WTC11 (cell line): Measurements from ENCODE around the gene FZD7. TPM values are rescaled to one million over a fixed set of nuclear protein-coding genes. Genes with fewer than 3 reads are reported as not detected.

Experiments
- ATAC-seq: fragments of 200-7000 bp; cut with Tn5 transposase; 2 replicates; pipeline ENCODE4 v1.10.0; 2021; ENCODE audit warnings: mild to moderate bottlenecking, moderate library complexity
- CTCF ChIA-PET: fragments of 300-600 bp; sonication (Branson Sonifier 250); formaldehyde crosslinking; loops from one replicate; lab custom pipeline; 2021; ENCODE audit warnings: antibody characterized with exemption; lab: Charles Lee
- POLR2A ChIA-PET: fragments of 350-600 bp; sonication (Branson Sonifier 250); formaldehyde crosslinking; loops from one replicate; lab custom pipeline; 2021; ENCODE audit warnings: antibody characterized with exemption; lab: Charles Lee
- DNase-seq: peaks from one replicate; pipeline ENCODE4 v3.0.0; 2021; ENCODE audit warnings: low spot score
- H3K27ac Mint-ChIP-seq: 2 replicates; pipeline ENCODE4 v1.8.0; 2021; ENCODE audit warnings: mixed read lengths
- H3K27me3 Mint-ChIP-seq: 2 replicates; pipeline ENCODE4 v1.8.0; 2021; ENCODE audit warnings: low read depth, mild to moderate bottlenecking, moderate library complexity, mixed read lengths
- H3K36me3 Mint-ChIP-seq: 2 replicates; pipeline ENCODE4 v1.8.0; 2021; ENCODE audit warnings: mixed read lengths
- H3K4me1 Mint-ChIP-seq: 2 replicates; pipeline ENCODE4 v1.8.0; 2022; ENCODE audit warnings: mixed read lengths
- H3K4me3 Mint-ChIP-seq: 2 replicates; pipeline ENCODE4 v1.8.0; 2021; ENCODE audit warnings: mild to moderate bottlenecking, moderate library complexity, mixed read lengths
- H3K9me3 Mint-ChIP-seq: 2 replicates; pipeline ENCODE4 v1.8.0; 2021; ENCODE audit warnings: mixed read lengths
- AFF4 ChIP-seq: sonication (generic); formaldehyde crosslinking; IDR thresholded peaks from 2 replicates; pipeline ENCODE4 v1.8.1; 2023; ENCODE audit warnings: mild to moderate bottlenecking, missing genetic modification reagents, borderline replicate concordance
- CREB1 ChIP-seq: sonication (generic); formaldehyde crosslinking; IDR thresholded peaks from 2 replicates; pipeline ENCODE4 v1.8.0; 2023; ENCODE audit warnings: mild to moderate bottlenecking, missing genetic modification reagents
- FOXP1 ChIP-seq: sonication (generic); formaldehyde crosslinking; IDR thresholded peaks from 2 replicates; pipeline ENCODE4 v1.8.0; 2022; ENCODE audit warnings: missing genetic modification reagents, mild to moderate bottlenecking, moderate library complexity, borderline replicate concordance
- HMGXB4 ChIP-seq: sonication (generic); formaldehyde crosslinking; IDR thresholded peaks from 2 replicates; pipeline ENCODE4 v1.8.1; 2023; ENCODE audit warnings: mild to moderate bottlenecking, moderate library complexity, missing genetic modification reagents
- MXD4 ChIP-seq: fragments of 250-450 bp; sonication (Bioruptor Pico); IDR thresholded peaks from 2 replicates; pipeline ENCODE4 v1.8.0; 2021; ENCODE audit warnings: mild to moderate bottlenecking, moderate library complexity, borderline replicate concordance
- PRRX2 ChIP-seq: fragments of 250-450 bp; sonication (Bioruptor Pico); IDR thresholded peaks from 2 replicates; pipeline ENCODE4 v1.8.0; 2021; ENCODE audit warnings: mild to moderate bottlenecking
- SMAD4 ChIP-seq: sonication (generic); formaldehyde crosslinking; IDR thresholded peaks from 2 replicates; pipeline ENCODE4 v1.8.0; 2022; ENCODE audit warnings: mild to moderate bottlenecking, missing genetic modification reagents
- SP1 ChIP-seq: sonication (generic); formaldehyde crosslinking; conservative IDR thresholded peaks from 2 replicates; pipeline ENCODE4 v1.8.1; 2022; ENCODE audit warnings: missing genetic modification reagents
- TCF7 ChIP-seq: sonication (generic); formaldehyde crosslinking; IDR thresholded peaks from 2 replicates; pipeline ENCODE4 v1.8.0; 2022; ENCODE audit warnings: mild to moderate bottlenecking, low read depth, missing genetic modification reagents, moderate library complexity
- ZNF138 ChIP-seq: sonication (generic); formaldehyde crosslinking; conservative IDR thresholded peaks from 2 replicates; pipeline ENCODE4 v1.8.1; 2022; ENCODE audit warnings: mild to moderate bottlenecking, moderate library complexity, missing genetic modification reagents
- ZNF219 ChIP-seq: sonication (generic); formaldehyde crosslinking; IDR thresholded peaks from 2 replicates; pipeline ENCODE4 v1.8.0; 2023; ENCODE audit warnings: missing genetic modification reagents, mild to moderate bottlenecking, borderline replicate concordance
- total RNA-seq: library from RNA; stranded (reverse); gene quantifications from 3 replicates; pipeline ENCODE4 v1.2.3, GENCODE V29; 2021
- TF ChIP-seq, protein P1 (sequence below): sonication (generic); formaldehyde crosslinking; conservative IDR thresholded peaks from 2 replicates; pipeline ENCODE4 v1.8.1; 2023; ENCODE audit warnings: mild to moderate bottlenecking, low read depth, missing genetic modification reagents, moderate library complexity
- TF ChIP-seq, protein P2 (sequence below): fragments of 250-450 bp; sonication (Bioruptor Pico); IDR thresholded peaks from 2 replicates; pipeline ENCODE4 v1.9.0; 2021; ENCODE audit warnings: mild to moderate bottlenecking, borderline replicate concordance
- TF ChIP-seq, protein P3 (sequence below): fragments of 200-600 bp; IDR thresholded peaks from 2 replicates; pipeline ENCODE4 v1.8.0; 2022; ENCODE audit warnings: antibody characterized with exemption
- TF ChIP-seq, protein P4 (sequence below): sonication (generic); formaldehyde crosslinking; IDR thresholded peaks from 2 replicates; pipeline ENCODE4 v1.8.0; 2023; ENCODE audit warnings: mild to moderate bottlenecking, missing genetic modification reagents
- TF ChIP-seq, protein P5 (sequence below): sonication (generic); formaldehyde crosslinking; IDR thresholded peaks from 2 replicates; pipeline ENCODE4 v1.8.0; 2022; ENCODE audit warnings: mild to moderate bottlenecking, missing genetic modification reagents
- TF ChIP-seq, protein P6 (sequence below): sonication (generic); formaldehyde crosslinking; IDR thresholded peaks from 2 replicates; pipeline ENCODE4 v1.8.0; 2022; ENCODE audit warnings: mild to moderate bottlenecking, missing genetic modification reagents

The FZD7 gene
- total RNA-seq, 1 experiment from 2014 or later, result 153 TPM

GRCh38 chr2:202032846-202033316, 774 bp upstream of the FZD7 start:
- DNase-seq (peak; percentile 73), ATAC-seq (peak; percentile 13)
- Mint-ChIP-seq H3K27ac (peak overlapping the region; percentile 100), H3K4me1 (peaks cover 36% of the 10 kb centered on the region), H3K9me3 (no peaks in the 10 kb centered on the region), H3K4me3 (peak overlapping the region; percentile 97), H3K27me3 (peaks cover 23% of the 10 kb centered on the region), H3K36me3 (no peaks in the 10 kb centered on the region; the same call in 1 of the 2 replicates)
- POLR2A ChIA-PET, result no interaction called here
- TF ChIP-seq ZNF138 (CRISPR knock-in tag), result no peak
- TF ChIP-seq SP1 (CRISPR knock-in tag), result no peak
- 0 out of 2 replicates have a peak, but pooled peaks have one; percentile 15 for TF ChIP-seq AFF4 (CRISPR knock-in tag)
- TF ChIP-seq HMGXB4 (CRISPR knock-in tag), result peak; percentile 96
- TF ChIP-seq, protein P1, sequence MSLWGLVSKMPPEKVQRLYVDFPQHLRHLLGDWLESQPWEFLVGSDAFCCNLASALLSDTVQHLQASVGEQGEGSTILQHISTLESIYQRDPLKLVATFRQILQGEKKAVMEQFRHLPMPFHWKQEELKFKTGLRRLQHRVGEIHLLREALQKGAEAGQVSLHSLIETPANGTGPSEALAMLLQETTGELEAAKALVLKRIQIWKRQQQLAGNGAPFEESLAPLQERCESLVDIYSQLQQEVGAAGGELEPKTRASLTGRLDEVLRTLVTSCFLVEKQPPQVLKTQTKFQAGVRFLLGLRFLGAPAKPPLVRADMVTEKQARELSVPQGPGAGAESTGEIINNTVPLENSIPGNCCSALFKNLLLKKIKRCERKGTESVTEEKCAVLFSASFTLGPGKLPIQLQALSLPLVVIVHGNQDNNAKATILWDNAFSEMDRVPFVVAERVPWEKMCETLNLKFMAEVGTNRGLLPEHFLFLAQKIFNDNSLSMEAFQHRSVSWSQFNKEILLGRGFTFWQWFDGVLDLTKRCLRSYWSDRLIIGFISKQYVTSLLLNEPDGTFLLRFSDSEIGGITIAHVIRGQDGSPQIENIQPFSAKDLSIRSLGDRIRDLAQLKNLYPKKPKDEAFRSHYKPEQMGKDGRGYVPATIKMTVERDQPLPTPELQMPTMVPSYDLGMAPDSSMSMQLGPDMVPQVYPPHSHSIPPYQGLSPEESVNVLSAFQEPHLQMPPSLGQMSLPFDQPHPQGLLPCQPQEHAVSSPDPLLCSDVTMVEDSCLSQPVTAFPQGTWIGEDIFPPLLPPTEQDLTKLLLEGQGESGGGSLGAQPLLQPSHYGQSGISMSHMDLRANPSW, result no peak
- no peak for TF ChIP-seq TCF7 (CRISPR knock-in tag)
- TF ChIP-seq FOXP1 (CRISPR knock-in tag), result peak; percentile 64; the same call in 1 of the 2 replicates
- TF ChIP-seq, protein P2, sequence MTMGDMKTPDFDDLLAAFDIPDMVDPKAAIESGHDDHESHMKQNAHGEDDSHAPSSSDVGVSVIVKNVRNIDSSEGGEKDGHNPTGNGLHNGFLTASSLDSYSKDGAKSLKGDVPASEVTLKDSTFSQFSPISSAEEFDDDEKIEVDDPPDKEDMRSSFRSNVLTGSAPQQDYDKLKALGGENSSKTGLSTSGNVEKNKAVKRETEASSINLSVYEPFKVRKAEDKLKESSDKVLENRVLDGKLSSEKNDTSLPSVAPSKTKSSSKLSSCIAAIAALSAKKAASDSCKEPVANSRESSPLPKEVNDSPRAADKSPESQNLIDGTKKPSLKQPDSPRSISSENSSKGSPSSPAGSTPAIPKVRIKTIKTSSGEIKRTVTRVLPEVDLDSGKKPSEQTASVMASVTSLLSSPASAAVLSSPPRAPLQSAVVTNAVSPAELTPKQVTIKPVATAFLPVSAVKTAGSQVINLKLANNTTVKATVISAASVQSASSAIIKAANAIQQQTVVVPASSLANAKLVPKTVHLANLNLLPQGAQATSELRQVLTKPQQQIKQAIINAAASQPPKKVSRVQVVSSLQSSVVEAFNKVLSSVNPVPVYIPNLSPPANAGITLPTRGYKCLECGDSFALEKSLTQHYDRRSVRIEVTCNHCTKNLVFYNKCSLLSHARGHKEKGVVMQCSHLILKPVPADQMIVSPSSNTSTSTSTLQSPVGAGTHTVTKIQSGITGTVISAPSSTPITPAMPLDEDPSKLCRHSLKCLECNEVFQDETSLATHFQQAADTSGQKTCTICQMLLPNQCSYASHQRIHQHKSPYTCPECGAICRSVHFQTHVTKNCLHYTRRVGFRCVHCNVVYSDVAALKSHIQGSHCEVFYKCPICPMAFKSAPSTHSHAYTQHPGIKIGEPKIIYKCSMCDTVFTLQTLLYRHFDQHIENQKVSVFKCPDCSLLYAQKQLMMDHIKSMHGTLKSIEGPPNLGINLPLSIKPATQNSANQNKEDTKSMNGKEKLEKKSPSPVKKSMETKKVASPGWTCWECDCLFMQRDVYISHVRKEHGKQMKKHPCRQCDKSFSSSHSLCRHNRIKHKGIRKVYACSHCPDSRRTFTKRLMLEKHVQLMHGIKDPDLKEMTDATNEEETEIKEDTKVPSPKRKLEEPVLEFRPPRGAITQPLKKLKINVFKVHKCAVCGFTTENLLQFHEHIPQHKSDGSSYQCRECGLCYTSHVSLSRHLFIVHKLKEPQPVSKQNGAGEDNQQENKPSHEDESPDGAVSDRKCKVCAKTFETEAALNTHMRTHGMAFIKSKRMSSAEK, result no peak
- TF ChIP-seq, protein P3, sequence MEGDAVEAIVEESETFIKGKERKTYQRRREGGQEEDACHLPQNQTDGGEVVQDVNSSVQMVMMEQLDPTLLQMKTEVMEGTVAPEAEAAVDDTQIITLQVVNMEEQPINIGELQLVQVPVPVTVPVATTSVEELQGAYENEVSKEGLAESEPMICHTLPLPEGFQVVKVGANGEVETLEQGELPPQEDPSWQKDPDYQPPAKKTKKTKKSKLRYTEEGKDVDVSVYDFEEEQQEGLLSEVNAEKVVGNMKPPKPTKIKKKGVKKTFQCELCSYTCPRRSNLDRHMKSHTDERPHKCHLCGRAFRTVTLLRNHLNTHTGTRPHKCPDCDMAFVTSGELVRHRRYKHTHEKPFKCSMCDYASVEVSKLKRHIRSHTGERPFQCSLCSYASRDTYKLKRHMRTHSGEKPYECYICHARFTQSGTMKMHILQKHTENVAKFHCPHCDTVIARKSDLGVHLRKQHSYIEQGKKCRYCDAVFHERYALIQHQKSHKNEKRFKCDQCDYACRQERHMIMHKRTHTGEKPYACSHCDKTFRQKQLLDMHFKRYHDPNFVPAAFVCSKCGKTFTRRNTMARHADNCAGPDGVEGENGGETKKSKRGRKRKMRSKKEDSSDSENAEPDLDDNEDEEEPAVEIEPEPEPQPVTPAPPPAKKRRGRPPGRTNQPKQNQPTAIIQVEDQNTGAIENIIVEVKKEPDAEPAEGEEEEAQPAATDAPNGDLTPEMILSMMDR, result no peak
- no peak for TF ChIP-seq PRRX2 (CRISPR knock-in tag)
- 0 out of 2 replicates have a peak, but pooled peaks have one; percentile 36 for TF ChIP-seq SMAD4
- no peak for TF ChIP-seq CREB1 (CRISPR knock-in tag)
- TF ChIP-seq, protein P4, sequence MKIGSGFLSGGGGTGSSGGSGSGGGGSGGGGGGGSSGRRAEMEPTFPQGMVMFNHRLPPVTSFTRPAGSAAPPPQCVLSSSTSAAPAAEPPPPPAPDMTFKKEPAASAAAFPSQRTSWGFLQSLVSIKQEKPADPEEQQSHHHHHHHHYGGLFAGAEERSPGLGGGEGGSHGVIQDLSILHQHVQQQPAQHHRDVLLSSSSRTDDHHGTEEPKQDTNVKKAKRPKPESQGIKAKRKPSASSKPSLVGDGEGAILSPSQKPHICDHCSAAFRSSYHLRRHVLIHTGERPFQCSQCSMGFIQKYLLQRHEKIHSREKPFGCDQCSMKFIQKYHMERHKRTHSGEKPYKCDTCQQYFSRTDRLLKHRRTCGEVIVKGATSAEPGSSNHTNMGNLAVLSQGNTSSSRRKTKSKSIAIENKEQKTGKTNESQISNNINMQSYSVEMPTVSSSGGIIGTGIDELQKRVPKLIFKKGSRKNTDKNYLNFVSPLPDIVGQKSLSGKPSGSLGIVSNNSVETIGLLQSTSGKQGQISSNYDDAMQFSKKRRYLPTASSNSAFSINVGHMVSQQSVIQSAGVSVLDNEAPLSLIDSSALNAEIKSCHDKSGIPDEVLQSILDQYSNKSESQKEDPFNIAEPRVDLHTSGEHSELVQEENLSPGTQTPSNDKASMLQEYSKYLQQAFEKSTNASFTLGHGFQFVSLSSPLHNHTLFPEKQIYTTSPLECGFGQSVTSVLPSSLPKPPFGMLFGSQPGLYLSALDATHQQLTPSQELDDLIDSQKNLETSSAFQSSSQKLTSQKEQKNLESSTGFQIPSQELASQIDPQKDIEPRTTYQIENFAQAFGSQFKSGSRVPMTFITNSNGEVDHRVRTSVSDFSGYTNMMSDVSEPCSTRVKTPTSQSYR (CRISPR knock-in tag), result peak; percentile 33; the same call in 1 of the 2 replicates
- TF ChIP-seq, protein P5, sequence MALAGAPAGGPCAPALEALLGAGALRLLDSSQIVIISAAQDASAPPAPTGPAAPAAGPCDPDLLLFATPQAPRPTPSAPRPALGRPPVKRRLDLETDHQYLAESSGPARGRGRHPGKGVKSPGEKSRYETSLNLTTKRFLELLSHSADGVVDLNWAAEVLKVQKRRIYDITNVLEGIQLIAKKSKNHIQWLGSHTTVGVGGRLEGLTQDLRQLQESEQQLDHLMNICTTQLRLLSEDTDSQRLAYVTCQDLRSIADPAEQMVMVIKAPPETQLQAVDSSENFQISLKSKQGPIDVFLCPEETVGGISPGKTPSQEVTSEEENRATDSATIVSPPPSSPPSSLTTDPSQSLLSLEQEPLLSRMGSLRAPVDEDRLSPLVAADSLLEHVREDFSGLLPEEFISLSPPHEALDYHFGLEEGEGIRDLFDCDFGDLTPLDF, result 0 out of 2 replicates have a peak, but pooled peaks have one; percentile 33
- TF ChIP-seq, protein P6, sequence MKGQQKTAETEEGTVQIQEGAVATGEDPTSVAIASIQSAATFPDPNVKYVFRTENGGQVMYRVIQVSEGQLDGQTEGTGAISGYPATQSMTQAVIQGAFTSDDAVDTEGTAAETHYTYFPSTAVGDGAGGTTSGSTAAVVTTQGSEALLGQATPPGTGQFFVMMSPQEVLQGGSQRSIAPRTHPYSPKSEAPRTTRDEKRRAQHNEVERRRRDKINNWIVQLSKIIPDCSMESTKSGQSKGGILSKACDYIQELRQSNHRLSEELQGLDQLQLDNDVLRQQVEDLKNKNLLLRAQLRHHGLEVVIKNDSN (CRISPR knock-in tag), result peak; percentile 44; the same call in 1 of the 2 replicates
- 0 out of 2 replicates have a peak, but pooled peaks have one; percentile 36 for TF ChIP-seq ZNF219 (CRISPR knock-in tag)
- no peak for TF ChIP-seq MXD4 (CRISPR knock-in tag)
- CTCF ChIA-PET, result no interaction called here
